A549 (cell line): Measurements from ENCODE around the gene ESYT3.

Source experiments
- CBX2 ChIP-seq: fragments of 200-600 bp; sonication (generic); IDR thresholded peaks from 2 replicates; pipeline ENCODE4 v1.6.1; 2016; ENCODE audit warnings: low read depth, mild to moderate bottlenecking, borderline replicate concordance
- CHD2 ChIP-seq: fragments of 150-350 bp; IDR thresholded peaks from 2 replicates; pipeline ENCODE4 v1.6.1; 2014; ENCODE audit warnings: low read length; ENCODE audit not compliant: partially characterized antibody
- CHD4 ChIP-seq: fragments of 200-600 bp; sonication (generic); IDR thresholded peaks from 2 replicates; pipeline ENCODE4 v1.6.1; 2016; ENCODE audit warnings: antibody characterized with exemption, mild to moderate bottlenecking, borderline replicate concordance
- EP300 ChIP-seq, 2 experiments: fragments of >200 bp; sonication (Bioruptor Twin); formaldehyde crosslinking; IDR thresholded peaks; 2 replicates in 1 of 2; 3 replicates in 1 of 2; pipeline ENCODE4 v1.6.1; 2016 to 2017
- HDAC2 ChIP-seq: fragments of 200-600 bp; sonication (generic); IDR thresholded peaks from 2 replicates; pipeline ENCODE4 v1.6.1; 2016
- MAZ ChIP-seq: fragments of 150-350 bp; IDR thresholded peaks from 2 replicates; pipeline ENCODE4 v1.6.1; 2014; ENCODE audit warnings: antibody characterized with exemption, low read depth, low read length, borderline replicate concordance
- POLR2A ChIP-seq: IDR thresholded peaks from 2 replicates; pipeline ENCODE4 v1.6.1; 2012; ENCODE audit warnings: mild to moderate bottlenecking, low read length
- ZSCAN20 ChIP-seq: fragments of 250-450 bp; sonication (Bioruptor Pico); IDR thresholded peaks from 2 replicates; pipeline ENCODE4 v1.8.0; 2022; ENCODE audit warnings: mild to moderate bottlenecking, moderate library complexity
- TF ChIP-seq, protein P1 (sequence below): fragments of >200 bp; sonication (Bioruptor Twin); formaldehyde crosslinking; IDR thresholded peaks from 3 replicates; pipeline ENCODE4 v1.5.1; 2016
- TF ChIP-seq, protein P2 (sequence below): fragments of 200-600 bp; sonication (generic); IDR thresholded peaks from 2 replicates; pipeline ENCODE4 v1.6.1; 2016; ENCODE audit warnings: antibody characterized with exemption, mild to moderate bottlenecking, moderate library complexity
- TF ChIP-seq, protein P3 (sequence below): fragments of 250-450 bp; sonication (Bioruptor Pico); IDR thresholded peaks from 2 replicates; pipeline ENCODE4 v1.5.0; 2021; ENCODE audit warnings: mild to moderate bottlenecking, moderate library complexity, borderline replicate concordance

DNA sequence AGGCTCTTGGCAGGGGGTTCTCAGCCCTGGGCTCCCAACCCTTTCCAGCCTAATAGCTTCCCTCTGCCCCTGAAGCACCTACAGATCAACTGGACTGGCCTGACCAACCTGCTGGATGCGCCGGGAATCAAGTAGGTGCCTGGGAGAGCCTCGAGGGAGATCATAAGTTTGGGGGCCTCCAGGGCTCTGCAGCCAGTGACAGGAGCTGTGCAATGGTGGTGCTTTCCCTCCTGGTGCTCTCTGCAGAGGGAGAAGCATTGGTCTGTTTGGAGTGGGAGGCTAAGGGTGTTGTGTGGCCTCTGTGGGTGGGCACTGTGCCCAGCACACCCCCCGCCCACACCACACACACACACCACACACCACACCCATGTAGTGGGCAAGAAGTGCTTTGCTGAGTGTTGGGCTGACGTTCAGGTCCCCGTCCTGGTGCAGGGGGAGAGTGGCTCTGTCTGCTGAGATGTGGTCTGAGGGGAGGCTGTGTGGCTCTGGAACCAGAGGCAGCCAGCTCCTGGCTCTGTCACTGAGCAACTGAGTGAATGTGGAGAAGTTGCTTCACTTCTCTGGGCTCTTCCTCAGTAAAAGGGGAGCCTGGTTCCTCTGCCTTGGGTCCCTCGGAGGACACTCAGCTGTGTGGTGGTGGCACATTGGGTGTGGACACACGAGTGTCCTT lies 26.3 kb downstream of the ESYT3 start:
- no peak for TF ChIP-seq ZSCAN20 (CRISPR knock-in tag)
- TF ChIP-seq, protein P1, sequence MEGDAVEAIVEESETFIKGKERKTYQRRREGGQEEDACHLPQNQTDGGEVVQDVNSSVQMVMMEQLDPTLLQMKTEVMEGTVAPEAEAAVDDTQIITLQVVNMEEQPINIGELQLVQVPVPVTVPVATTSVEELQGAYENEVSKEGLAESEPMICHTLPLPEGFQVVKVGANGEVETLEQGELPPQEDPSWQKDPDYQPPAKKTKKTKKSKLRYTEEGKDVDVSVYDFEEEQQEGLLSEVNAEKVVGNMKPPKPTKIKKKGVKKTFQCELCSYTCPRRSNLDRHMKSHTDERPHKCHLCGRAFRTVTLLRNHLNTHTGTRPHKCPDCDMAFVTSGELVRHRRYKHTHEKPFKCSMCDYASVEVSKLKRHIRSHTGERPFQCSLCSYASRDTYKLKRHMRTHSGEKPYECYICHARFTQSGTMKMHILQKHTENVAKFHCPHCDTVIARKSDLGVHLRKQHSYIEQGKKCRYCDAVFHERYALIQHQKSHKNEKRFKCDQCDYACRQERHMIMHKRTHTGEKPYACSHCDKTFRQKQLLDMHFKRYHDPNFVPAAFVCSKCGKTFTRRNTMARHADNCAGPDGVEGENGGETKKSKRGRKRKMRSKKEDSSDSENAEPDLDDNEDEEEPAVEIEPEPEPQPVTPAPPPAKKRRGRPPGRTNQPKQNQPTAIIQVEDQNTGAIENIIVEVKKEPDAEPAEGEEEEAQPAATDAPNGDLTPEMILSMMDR = no peak
- TF ChIP-seq POLR2A = no peak
- no peak for TF ChIP-seq CBX2
- TF ChIP-seq, protein P2, sequence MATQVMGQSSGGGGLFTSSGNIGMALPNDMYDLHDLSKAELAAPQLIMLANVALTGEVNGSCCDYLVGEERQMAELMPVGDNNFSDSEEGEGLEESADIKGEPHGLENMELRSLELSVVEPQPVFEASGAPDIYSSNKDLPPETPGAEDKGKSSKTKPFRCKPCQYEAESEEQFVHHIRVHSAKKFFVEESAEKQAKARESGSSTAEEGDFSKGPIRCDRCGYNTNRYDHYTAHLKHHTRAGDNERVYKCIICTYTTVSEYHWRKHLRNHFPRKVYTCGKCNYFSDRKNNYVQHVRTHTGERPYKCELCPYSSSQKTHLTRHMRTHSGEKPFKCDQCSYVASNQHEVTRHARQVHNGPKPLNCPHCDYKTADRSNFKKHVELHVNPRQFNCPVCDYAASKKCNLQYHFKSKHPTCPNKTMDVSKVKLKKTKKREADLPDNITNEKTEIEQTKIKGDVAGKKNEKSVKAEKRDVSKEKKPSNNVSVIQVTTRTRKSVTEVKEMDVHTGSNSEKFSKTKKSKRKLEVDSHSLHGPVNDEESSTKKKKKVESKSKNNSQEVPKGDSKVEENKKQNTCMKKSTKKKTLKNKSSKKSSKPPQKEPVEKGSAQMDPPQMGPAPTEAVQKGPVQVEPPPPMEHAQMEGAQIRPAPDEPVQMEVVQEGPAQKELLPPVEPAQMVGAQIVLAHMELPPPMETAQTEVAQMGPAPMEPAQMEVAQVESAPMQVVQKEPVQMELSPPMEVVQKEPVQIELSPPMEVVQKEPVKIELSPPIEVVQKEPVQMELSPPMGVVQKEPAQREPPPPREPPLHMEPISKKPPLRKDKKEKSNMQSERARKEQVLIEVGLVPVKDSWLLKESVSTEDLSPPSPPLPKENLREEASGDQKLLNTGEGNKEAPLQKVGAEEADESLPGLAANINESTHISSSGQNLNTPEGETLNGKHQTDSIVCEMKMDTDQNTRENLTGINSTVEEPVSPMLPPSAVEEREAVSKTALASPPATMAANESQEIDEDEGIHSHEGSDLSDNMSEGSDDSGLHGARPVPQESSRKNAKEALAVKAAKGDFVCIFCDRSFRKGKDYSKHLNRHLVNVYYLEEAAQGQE = no peak
- no peak for TF ChIP-seq HDAC2
- TF ChIP-seq CHD4 = no peak
- TF ChIP-seq, protein P3, sequence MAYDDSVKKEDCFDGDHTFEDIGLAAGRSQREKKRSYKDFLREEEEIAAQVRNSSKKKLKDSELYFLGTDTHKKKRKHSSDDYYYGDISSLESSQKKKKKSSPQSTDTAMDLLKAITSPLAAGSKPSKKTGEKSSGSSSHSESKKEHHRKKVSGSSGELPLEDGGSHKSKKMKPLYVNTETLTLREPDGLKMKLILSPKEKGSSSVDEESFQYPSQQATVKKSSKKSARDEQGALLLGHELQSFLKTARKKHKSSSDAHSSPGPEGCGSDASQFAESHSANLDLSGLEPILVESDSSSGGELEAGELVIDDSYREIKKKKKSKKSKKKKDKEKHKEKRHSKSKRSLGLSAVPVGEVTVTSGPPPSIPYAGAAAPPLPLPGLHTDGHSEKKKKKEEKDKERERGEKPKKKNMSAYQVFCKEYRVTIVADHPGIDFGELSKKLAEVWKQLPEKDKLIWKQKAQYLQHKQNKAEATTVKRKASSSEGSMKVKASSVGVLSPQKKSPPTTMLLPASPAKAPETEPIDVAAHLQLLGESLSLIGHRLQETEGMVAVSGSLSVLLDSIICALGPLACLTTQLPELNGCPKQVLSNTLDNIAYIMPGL = no peak
- no peak for TF ChIP-seq MAZ
- no peak for TF ChIP-seq EP300 (IDR thresholded peaks at IDR 0.05)
- TF ChIP-seq CHD2 = no peak
